HepG2 (cell line): ENCODE results near the gene TADA1. TPM values are rescaled to one million over a fixed set of nuclear protein-coding genes. Genes with fewer than 3 reads are reported as not detected.

Experiments used
- ATAC-seq: fragments of 200-7000 bp; cut with Tn5 transposase; 3 replicates; pipeline ENCODE4 v1.9.1; 2020; ENCODE audit warnings: mild to moderate bottlenecking, moderate library complexity
- BruUV-seq: library from RNA; stranded (reverse); fragments of 400-500 nt; replicated peaks from 2 replicates; lab custom pipeline; 2021; lab: Mats Ljungman, UMichigan
- CTCF ChIA-PET: fragments of 300-600 bp; formaldehyde crosslinking; extraction: SDS; loops from one replicate; lab custom pipeline; 2021; ENCODE audit warnings: low total read pairs, inconsistent platforms, low intra/inter-chr PET ratio; lab: Yijun Ruan, JAX
- POLR2A ChIA-PET: fragments of 350-600 bp; sonication (Branson Sonifier 250); formaldehyde crosslinking; loops from one replicate; lab custom pipeline; 2020; ENCODE audit warnings: antibody characterized with exemption, inconsistent platforms; lab: Yijun Ruan, JAX
- DNase-seq: peaks from one replicate; pipeline ENCODE4 v3.0.0-alpha.2; 2015; ENCODE audit warnings: low spot score
- FAIRE-seq: peaks from 3 replicates; lab custom pipeline; 2011; peaks lifted over from hg19 to GRCh38; lab: Jason Lieb, UNC
- H2AFZ ChIP-seq: one replicate; pipeline ENCODE4 v1.6.1; 2011; ENCODE audit warnings: low read length, inconsistent platforms
- H3K27ac ChIP-seq: fragments of 300-600 bp; 3 replicates; pipeline ENCODE4 v1.8.0; 2011; ENCODE audit warnings: mixed run types, mild to moderate bottlenecking, mixed read lengths, low read length, inconsistent platforms; ENCODE audit not compliant: insufficient read depth; ENCODE audit errors: extremely low read length
- H3K27me3 ChIP-seq, 2 experiments: fragments of 200-600 bp in 1 of 2; 2 replicates in 1 of 2; 3 replicates in 1 of 2; pipeline versions ENCODE4 v1.6.0 to v1.8.0; 2011; ENCODE audit warnings: low read length in 2 of 2, mild to moderate bottlenecking in 2 of 2, moderate library complexity in 2 of 2, inconsistent platforms in 1 of 2; ENCODE audit not compliant: insufficient read depth in 2 of 2, control insufficient read depth in 1 of 2
- H3K36me3 ChIP-seq, 2 experiments: fragments of 200-600 bp in 1 of 2; replicated peaks in 1 of 2; 2 replicates in 1 of 2; 3 replicates in 1 of 2; pipeline versions ENCODE4 v1.5.1 to v1.8.0; 2011; ENCODE audit warnings: low read length in 2 of 2, inconsistent platforms in 1 of 2; ENCODE audit not compliant: insufficient read depth in 2 of 2, control insufficient read depth in 1 of 2
- H3K4me1 ChIP-seq: 2 replicates; pipeline ENCODE4 v1.5.1; 2012; ENCODE audit warnings: low read length, inconsistent platforms; ENCODE audit not compliant: insufficient read depth
- H3K4me2 ChIP-seq: 2 replicates; pipeline ENCODE4 v1.6.0; 2011; ENCODE audit warnings: low read depth, low read length, inconsistent platforms
- H3K4me3 ChIP-seq, 3 experiments: fragments of 200-600 bp in 1 of 3; sonication (generic), shearing (Covaris generic) in 1 of 3; replicated peaks in 1 of 3; 2 replicates each; pipeline ENCODE4 v1.5.1; 2011 to 2016; ENCODE audit warnings: low read length in 3 of 3, inconsistent platforms in 2 of 3, low read depth in 2 of 3, mild to moderate bottlenecking in 2 of 3, control low read depth in 1 of 3, mixed read lengths in 1 of 3; ENCODE audit not compliant: insufficient read depth in 1 of 3
- H3K79me2 ChIP-seq: one replicate; pipeline ENCODE4 v1.6.1; 2011; ENCODE audit warnings: low read length, inconsistent platforms; ENCODE audit not compliant: insufficient read depth
- H3K9ac ChIP-seq: 2 replicates; pipeline ENCODE4 v1.6.0; 2011; ENCODE audit warnings: mild to moderate bottlenecking, low read depth, low read length, inconsistent platforms; ENCODE audit not compliant: insufficient read depth
- H3K9me3 ChIP-seq: 2 replicates; pipeline ENCODE4 v1.5.1; 2012; ENCODE audit warnings: mild to moderate bottlenecking, low read length
- H4K20me1 ChIP-seq: 2 replicates; pipeline ENCODE4 v1.6.0; 2011; ENCODE audit warnings: inconsistent platforms, mild to moderate bottlenecking, low read length, moderate library complexity; ENCODE audit not compliant: insufficient read depth
- AFF4 ChIP-seq: sonication (generic); formaldehyde crosslinking; IDR thresholded peaks from 2 replicates; pipeline ENCODE4 v1.4.0; 2020; ENCODE audit warnings: missing genetic modification reagents
- LRRFIP1 ChIP-seq: sonication (generic); formaldehyde crosslinking; conservative IDR thresholded peaks from 2 replicates; pipeline ENCODE4 v1.4.0; 2020; ENCODE audit warnings: missing genetic modification reagents
- MAFF ChIP-seq: IDR thresholded peaks from 2 replicates; pipeline ENCODE4 v1.6.1; 2011; ENCODE audit warnings: low read depth, low read length, improper control_type of control experiment
- NFE2 ChIP-seq: sonication (generic); formaldehyde crosslinking; IDR thresholded peaks from 2 replicates; pipeline ENCODE4 v1.4.0; 2020; ENCODE audit warnings: missing genetic modification reagents
- NFYB ChIP-seq: sonication (generic); formaldehyde crosslinking; IDR thresholded peaks from 2 replicates; pipeline ENCODE4 v1.4.0; 2020; ENCODE audit warnings: missing genetic modification reagents
- PRMT3 ChIP-seq: sonication (generic); formaldehyde crosslinking; IDR thresholded peaks from 2 replicates; pipeline ENCODE4 v1.8.1; 2022; ENCODE audit warnings: low read depth, mild to moderate bottlenecking, moderate library complexity, missing genetic modification reagents, borderline replicate concordance
- STAT5B ChIP-seq: sonication (generic); formaldehyde crosslinking; IDR thresholded peaks from 2 replicates; pipeline ENCODE4 v1.4.0; 2020; ENCODE audit warnings: missing genetic modification reagents
- ZNF335 ChIP-seq: sonication (generic); formaldehyde crosslinking; IDR thresholded peaks from 2 replicates; pipeline ENCODE4 v1.4.0; 2020; ENCODE audit warnings: missing genetic modification reagents
- ZNF34 ChIP-seq: sonication (generic); formaldehyde crosslinking; IDR thresholded peaks from 2 replicates; pipeline ENCODE4 v1.4.0; 2020; ENCODE audit warnings: mild to moderate bottlenecking, missing genetic modification reagents, borderline replicate concordance
- WGBS: methylation state at CpG from one replicate; pipeline ENCODE4 v1.1.6; 2017; ENCODE audit warnings: low lambda C conversion rate; 5-methylcytosine and 5-hydroxymethylcytosine counted together
- in situ Hi-C: cut with HindIII; loops from 2 replicates; pipeline ENCODE4 v1.10.0; 2017; ENCODE audit warnings: low pct_unique_long_range_greater_than_20kb; ENCODE audit not compliant: extremely low pct_ligation_motif_present
- intact Hi-C: fragments of 100-400 bp; cut with micrococcal nuclease; formaldehyde crosslinking; loops from one replicate; pipeline ENCODE4 v1.10.0; 2022; ENCODE audit not compliant: unreplicated experiment
- polyA plus RNA-seq, 8 experiments: library from polyadenylated mRNA; depleted of rRNA in 3 of 8; stranded (reverse) in 7 of 8; unstranded in 1 of 8; fragments of >200 nt; fragmentation: Illumina TruSeq in 4 of 8; extraction: Trizol in 4 of 8; gene quantifications; 2 replicates each; pipeline versions ENCODE4 v1.2.1 to v1.2.3, GENCODE V29; 2011 to 2016; ENCODE audit warnings: low read depth in 4 of 8, missing spikeins in 1 of 8, mixed read lengths in 1 of 8; ENCODE audit not compliant: insufficient read depth in 1 of 8
- total RNA-seq, 5 experiments: library from RNA; depleted of rRNA; stranded (reverse); fragments of >200 nt; fragmentation: Illumina TruSeq; extraction: Trizol; gene quantifications; 2 replicates each; pipeline ENCODE4 v1.2.3, GENCODE V29; 2016; ENCODE audit warnings: low read depth in 1 of 5
- TF ChIP-seq, protein P1 (sequence below): sonication (generic); formaldehyde crosslinking; IDR thresholded peaks from 2 replicates; pipeline ENCODE4 v1.4.0; 2020; ENCODE audit warnings: mild to moderate bottlenecking, missing genetic modification reagents

TADA1 gene
- total and polyA plus RNA-seq, 2 of the 13 experiments (the other 11 are each of a cell fraction or from before 2014, with no cell fraction given), result 28.3 to 29.1 TPM

DNA sequence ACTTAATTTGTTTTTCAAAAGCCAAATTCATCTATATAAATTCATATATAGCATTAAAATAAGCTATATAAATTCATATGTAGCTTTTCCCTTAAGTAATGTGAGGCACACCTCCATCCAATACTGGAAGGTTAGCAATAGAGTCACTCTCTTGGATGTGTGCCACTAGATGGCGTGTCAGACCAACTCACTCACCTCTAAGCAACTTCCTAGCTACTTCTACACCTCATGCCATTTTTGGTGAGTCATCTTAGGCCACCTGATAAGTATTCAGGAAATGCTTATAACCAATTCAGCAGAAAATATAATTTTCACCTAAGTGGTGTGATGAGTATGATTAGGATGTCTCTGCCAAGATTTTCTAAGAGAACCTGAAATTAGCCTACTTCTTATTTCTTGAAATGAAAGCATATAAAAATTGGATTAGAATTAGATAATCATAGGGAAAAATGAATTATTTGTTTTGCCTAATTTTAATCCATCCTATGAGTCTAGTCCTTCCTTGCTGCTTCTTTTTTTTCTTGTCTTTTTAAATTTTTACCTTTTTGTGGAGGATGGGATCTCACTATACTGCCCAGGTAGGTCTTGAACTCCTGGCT, 34.4 kb upstream of the TADA1 start:
- intact Hi-C loops (loop anchor here (1.0 kb wide), 1 partner anchor 149 kb away; no protein-coding TSS in a partner anchor), in situ Hi-C loops (loop anchor here (5.0 kb wide), 1 partner anchor 147 kb away; no protein-coding TSS in a partner anchor)
- Histone ChIP-seq H3K9ac (no peak overlapping the region), H3K4me1 (no peaks in the 10 kb centered on the region), H3K79me2 (no peaks in the 10 kb centered on the region), H2AFZ (no peak overlapping the region), H3K9me3 (no peaks in the 10 kb centered on the region), H3K4me2 (no peak overlapping the region), H3K36me3 (no peaks in the 10 kb centered on the region), H3K27me3 (no peaks in the 10 kb centered on the region), H3K27ac (no peak overlapping the region), H3K4me3 (no peak overlapping the region), H4K20me1 (no peaks in the 10 kb centered on the region)
- ATAC-seq (peak; percentile 97), DNase-seq (peak; percentile 80), FAIRE-seq (peak; percentile 90)
- CTCF ChIA-PET, result interaction anchor here (3.9 kb wide), 1 partner anchor 148 kb away, joined by 75 read pairs; no protein-coding TSS in a partner anchor
- WGBS, result 10% methylated on average over 1 of the region's 1 CpG
- BruUV-seq, result no TSS peak
- POLR2A ChIA-PET, result interaction anchor here (1.1 kb wide), 2 partner anchors 35 to 71 kb away, joined by 5 read pairs; partner anchors contain the start of genes POGK and TADA1
- TF ChIP-seq NFE2 (peak; percentile 77), NFYB (CRISPR knock-in tag) (no peak), MAFF (peak; percentile 52; the same call in 1 of the 2 replicates), LRRFIP1 (CRISPR knock-in tag) (no peak), PRMT3 (CRISPR knock-in tag) (no peak), ZNF335 (no peak), ZNF34 (CRISPR knock-in tag) (no peak), STAT5B (no peak), AFF4 (CRISPR knock-in tag) (no peak)
- TF ChIP-seq, protein P1, sequence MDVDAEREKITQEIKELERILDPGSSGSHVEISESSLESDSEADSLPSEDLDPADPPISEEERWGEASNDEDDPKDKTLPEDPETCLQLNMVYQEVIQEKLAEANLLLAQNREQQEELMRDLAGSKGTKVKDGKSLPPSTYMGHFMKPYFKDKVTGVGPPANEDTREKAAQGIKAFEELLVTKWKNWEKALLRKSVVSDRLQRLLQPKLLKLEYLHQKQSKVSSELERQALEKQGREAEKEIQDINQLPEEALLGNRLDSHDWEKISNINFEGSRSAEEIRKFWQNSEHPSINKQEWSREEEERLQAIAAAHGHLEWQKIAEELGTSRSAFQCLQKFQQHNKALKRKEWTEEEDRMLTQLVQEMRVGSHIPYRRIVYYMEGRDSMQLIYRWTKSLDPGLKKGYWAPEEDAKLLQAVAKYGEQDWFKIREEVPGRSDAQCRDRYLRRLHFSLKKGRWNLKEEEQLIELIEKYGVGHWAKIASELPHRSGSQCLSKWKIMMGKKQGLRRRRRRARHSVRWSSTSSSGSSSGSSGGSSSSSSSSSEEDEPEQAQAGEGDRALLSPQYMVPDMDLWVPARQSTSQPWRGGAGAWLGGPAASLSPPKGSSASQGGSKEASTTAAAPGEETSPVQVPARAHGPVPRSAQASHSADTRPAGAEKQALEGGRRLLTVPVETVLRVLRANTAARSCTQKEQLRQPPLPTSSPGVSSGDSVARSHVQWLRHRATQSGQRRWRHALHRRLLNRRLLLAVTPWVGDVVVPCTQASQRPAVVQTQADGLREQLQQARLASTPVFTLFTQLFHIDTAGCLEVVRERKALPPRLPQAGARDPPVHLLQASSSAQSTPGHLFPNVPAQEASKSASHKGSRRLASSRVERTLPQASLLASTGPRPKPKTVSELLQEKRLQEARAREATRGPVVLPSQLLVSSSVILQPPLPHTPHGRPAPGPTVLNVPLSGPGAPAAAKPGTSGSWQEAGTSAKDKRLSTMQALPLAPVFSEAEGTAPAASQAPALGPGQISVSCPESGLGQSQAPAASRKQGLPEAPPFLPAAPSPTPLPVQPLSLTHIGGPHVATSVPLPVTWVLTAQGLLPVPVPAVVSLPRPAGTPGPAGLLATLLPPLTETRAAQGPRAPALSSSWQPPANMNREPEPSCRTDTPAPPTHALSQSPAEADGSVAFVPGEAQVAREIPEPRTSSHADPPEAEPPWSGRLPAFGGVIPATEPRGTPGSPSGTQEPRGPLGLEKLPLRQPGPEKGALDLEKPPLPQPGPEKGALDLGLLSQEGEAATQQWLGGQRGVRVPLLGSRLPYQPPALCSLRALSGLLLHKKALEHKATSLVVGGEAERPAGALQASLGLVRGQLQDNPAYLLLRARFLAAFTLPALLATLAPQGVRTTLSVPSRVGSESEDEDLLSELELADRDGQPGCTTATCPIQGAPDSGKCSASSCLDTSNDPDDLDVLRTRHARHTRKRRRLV (CRISPR knock-in tag), result no peak
